Mucosa of stomach (tissue), 1 donor: Measurements from ENCODE around the gene COL18A1.

Experiments
- H3K27me3 ChIP-seq: one replicate; pipeline ENCODE4 v1.7.0; 2013; ENCODE audit warnings: mild to moderate bottlenecking, low read length; ENCODE audit not compliant: control insufficient read depth, insufficient read depth
- H3K36me3 ChIP-seq: one replicate; pipeline ENCODE4 v1.7.0; 2013; ENCODE audit warnings: low read length; ENCODE audit not compliant: control insufficient read depth, insufficient read depth
- H3K4me1 ChIP-seq: one replicate; pipeline ENCODE4 v1.7.0; 2013; ENCODE audit warnings: mild to moderate bottlenecking, low read length; ENCODE audit not compliant: control insufficient read depth, insufficient read depth
- H3K4me3 ChIP-seq: one replicate; pipeline ENCODE4 v1.7.0; 2013; ENCODE audit warnings: low read length
- H3K9ac ChIP-seq: one replicate; pipeline ENCODE4 v1.7.0; 2013; ENCODE audit warnings: mild to moderate bottlenecking, low read length, moderate library complexity
- H3K9me3 ChIP-seq: one replicate; pipeline ENCODE4 v1.7.0; 2013; ENCODE audit warnings: mild to moderate bottlenecking, low read length, moderate library complexity; ENCODE audit not compliant: control insufficient read depth
- donor health status: Pancreatic carcinoma.

COL18A1 gene

GRCh38 chr21:45416620-45417019, 11.7 kb downstream of the COL18A1 start:
- H3K4me1 ChIP-seq, result peaks cover 18% of the 10 kb centered on the region
- no peaks in the 10 kb centered on the region for H3K36me3 ChIP-seq
- no peak overlapping the region for H3K4me3 ChIP-seq
- H3K9me3 ChIP-seq, result no peaks in the 10 kb centered on the region
- no peak overlapping the region for H3K9ac ChIP-seq
- H3K27me3 ChIP-seq, result no peaks in the 10 kb centered on the region

GRCh38 chr21:45417256-45417950, 12.4 kb downstream of the COL18A1 start:
- Histone ChIP-seq H3K36me3 (no peaks in the 10 kb centered on the region), H3K4me3 (no peak overlapping the region), H3K9ac (no peak overlapping the region), H3K4me1 (peaks cover 22% of the 10 kb centered on the region), H3K27me3 (no peaks in the 10 kb centered on the region), H3K9me3 (no peaks in the 10 kb centered on the region)

GRCh38 chr21:45417951-45418300, 13.0 kb downstream of the COL18A1 start:
- H3K4me3 ChIP-seq, result no peak overlapping the region
- no peaks in the 10 kb centered on the region for H3K9me3 ChIP-seq
- no peaks in the 10 kb centered on the region for H3K36me3 ChIP-seq
- H3K4me1 ChIP-seq, result peaks cover 22% of the 10 kb centered on the region
- no peaks in the 10 kb centered on the region for H3K27me3 ChIP-seq
- H3K9ac ChIP-seq, result no peak overlapping the region

DNA sequence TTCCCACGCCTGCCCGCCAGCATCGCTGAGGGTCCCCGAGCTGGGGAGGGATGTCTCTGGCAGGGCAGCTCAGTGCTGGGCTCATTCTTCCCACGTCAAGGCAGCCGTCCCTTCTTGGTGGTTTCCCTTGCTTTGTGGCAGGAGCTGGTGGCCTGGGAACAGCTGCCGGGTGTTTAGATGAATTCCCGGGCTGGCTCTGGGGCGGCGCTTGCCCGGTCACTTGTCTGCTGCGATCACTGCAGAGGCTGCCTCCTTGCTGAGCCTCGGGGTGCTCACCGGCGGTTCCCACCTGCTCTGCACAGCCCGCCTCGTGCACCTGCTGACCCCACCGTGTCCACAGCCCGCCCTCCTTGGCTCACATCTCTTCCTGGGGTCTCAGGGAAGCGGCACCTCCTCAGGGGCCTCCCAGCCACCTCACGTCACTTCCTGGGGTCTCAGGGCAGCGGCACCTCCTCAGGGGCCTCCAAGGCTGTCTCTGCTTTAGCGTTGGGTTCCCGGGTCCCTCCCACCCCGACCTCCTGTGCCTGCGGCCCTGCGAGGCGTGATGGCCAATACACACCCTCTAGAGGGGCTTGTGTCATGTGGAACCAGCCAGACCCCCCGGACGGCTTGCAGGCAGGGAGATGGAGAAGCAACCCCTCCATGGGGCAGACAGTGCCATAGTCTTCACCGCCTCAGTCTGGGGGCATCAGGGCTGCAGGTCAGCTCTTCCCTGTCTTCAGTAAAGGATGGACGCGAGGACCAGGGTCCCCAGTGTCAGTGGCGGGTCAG, 13.5 kb downstream of the COL18A1 start:
- Histone ChIP-seq H3K9me3 (no peaks in the 10 kb centered on the region), H3K4me1 (peaks cover 22% of the 10 kb centered on the region), H3K36me3 (no peaks in the 10 kb centered on the region), H3K4me3 (no peak overlapping the region), H3K27me3 (no peaks in the 10 kb centered on the region), H3K9ac (no peak overlapping the region)

GRCh38 chr21:45419162-45419561, 14.2 kb downstream of the COL18A1 start:
- Histone ChIP-seq H3K9me3 (no peaks in the 10 kb centered on the region), H3K9ac (no peak overlapping the region), H3K4me1 (peaks cover 22% of the 10 kb centered on the region), H3K36me3 (no peaks in the 10 kb centered on the region), H3K4me3 (no peak overlapping the region), H3K27me3 (no peaks in the 10 kb centered on the region)

DNA sequence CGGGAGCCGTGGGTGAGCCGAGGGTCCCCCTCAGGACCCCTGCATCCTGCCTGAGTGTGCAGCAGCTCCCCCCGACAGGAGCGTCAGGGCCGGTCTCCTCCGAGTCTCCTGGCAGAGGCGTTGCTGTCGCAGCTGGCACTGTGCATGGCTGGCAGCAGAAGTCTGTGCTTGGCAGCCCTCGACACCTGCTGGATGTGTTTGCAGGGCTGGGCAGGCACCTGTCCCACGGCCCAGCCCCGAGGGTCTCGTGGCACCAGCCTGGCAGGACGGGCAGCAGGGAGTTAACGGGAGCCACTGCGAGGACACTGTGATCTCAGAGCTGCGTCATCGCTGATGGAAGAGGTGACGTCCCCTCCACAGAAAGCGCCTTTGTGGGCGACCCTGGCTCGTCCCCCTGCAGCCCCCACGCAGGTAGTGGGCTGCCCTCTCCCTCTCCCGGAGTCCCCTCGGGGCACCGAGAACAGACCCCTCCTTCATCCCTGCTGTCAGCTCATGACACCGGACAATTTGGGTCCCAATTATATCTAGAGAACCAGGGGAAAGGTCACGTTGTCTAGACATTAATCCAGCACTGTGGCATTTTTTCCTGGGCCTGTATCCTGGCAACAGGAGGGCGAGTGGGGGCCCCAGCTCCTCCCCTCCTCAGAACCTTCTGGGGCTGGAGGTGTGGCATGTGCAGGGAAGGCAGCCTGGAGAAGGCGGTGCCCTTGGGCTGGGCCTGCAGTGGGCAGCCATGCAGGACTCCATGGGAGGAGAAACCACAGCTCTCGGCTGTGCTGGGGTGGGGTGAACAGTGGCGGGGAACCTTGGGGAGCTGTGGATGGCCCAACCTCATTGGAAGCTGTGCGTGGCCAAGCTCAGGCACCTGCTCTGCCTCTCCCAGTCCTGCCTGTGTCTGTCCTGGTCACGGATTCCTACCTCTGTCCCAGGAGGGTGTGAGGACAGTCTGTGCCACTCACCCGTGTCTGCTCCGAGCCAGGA, 15.4 kb downstream of the COL18A1 start:
- Histone ChIP-seq H3K9me3 (no peaks in the 10 kb centered on the region), H3K9ac (no peak overlapping the region), H3K27me3 (no peaks in the 10 kb centered on the region), H3K36me3 (no peaks in the 10 kb centered on the region), H3K4me3 (no peak overlapping the region), H3K4me1 (peaks cover 22% of the 10 kb centered on the region)

- Histone ChIP-seq H3K27me3 (no peaks in the 10 kb centered on the region), H3K9me3 (no peaks in the 10 kb centered on the region), H3K4me3 (no peak overlapping the region), H3K4me1 (peaks cover 22% of the 10 kb centered on the region), H3K9ac (no peak overlapping the region), H3K36me3 (no peaks in the 10 kb centered on the region)
Measured at GRCh38 chr21:45421071-45421845, 16.3 kb downstream of the COL18A1 start.

- H3K27me3 ChIP-seq, result no peaks in the 10 kb centered on the region
- H3K4me1 ChIP-seq, result peaks cover 22% of the 10 kb centered on the region
- no peak overlapping the region for H3K9ac ChIP-seq
- no peaks in the 10 kb centered on the region for H3K9me3 ChIP-seq
- H3K36me3 ChIP-seq, result no peaks in the 10 kb centered on the region
- H3K4me3 ChIP-seq, result no peak overlapping the region
Measured at GRCh38 chr21:45421846-45422775, 17.1 kb downstream of the COL18A1 start.

DNA sequence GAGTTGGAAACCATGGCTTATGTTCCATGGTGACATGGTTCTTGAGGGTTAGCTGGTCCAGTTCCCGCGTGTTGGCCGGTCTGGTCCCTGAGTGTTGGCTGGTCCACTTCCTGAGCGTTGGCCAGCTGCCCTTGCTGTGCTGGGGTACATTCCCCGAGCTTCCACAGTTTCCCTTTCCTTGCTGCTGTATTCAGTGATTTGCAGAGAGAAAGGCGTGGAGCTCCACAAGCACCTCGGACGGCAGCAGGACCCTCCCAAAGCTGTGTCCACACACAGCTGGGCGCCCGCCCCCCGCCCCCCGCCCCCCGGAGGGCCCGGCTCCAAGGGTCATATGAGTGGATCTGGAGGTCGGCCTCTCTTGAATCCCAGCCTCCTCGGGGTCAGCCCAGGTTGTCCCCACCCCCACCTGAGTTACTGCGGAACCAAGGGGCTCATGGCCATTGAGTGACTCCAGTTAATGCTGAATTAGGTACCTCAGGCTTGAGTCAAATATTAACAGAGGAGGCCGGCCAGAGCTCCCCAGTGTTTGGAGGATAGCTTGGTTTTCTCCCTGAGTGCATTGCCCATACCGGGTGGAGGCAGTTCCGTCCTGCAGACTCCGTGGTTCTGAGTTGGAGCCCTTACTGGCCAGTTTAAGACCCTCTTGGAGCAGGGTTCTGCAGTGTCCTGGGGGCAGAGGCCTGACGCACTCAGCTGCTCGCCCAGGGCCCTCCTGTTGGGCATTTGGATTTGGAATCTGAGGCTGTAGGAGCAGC, 18.4 kb downstream of the COL18A1 start:
- Histone ChIP-seq H3K27me3 (no peaks in the 10 kb centered on the region), H3K4me3 (no peak overlapping the region), H3K36me3 (no peaks in the 10 kb centered on the region), H3K4me1 (peaks cover 22% of the 10 kb centered on the region), H3K9me3 (no peaks in the 10 kb centered on the region), H3K9ac (no peak overlapping the region)
